ENCODE measurements around the gene IRF7. TPM values are rescaled to one million over a fixed set of nuclear protein-coding genes. Genes with fewer than 3 reads are reported as not detected.

Gene IRF7
- total RNA-seq, 1 donor from 2014 or later, result 12.6 TPM

GRCh38 chr11:601573-602245 is 14.0 kb downstream of the IRF7 start:
- Mint-ChIP-seq H3K27me3 (no peaks in the 10 kb centered on the region), H3K4me3 (ENCODE audit: low read depth) (no peak overlapping the region), H3K36me3 (ENCODE audit: insufficient read depth) (peaks cover 15% of the 10 kb centered on the region), H3K4me1 (ENCODE audit: low read depth) (no peaks in the 10 kb centered on the region), H3K9me3 (ENCODE audit: low read depth) (no peaks in the 10 kb centered on the region), H3K27ac (peak overlapping the region; percentile 67)
- DNase-seq (ENCODE audit: low spot score, unreplicated experiment), result no peak
- TF ChIP-seq CTCF (IDR thresholded peaks at IDR 0.05; ENCODE audit: unreplicated experiment), result no peak

DNA sequence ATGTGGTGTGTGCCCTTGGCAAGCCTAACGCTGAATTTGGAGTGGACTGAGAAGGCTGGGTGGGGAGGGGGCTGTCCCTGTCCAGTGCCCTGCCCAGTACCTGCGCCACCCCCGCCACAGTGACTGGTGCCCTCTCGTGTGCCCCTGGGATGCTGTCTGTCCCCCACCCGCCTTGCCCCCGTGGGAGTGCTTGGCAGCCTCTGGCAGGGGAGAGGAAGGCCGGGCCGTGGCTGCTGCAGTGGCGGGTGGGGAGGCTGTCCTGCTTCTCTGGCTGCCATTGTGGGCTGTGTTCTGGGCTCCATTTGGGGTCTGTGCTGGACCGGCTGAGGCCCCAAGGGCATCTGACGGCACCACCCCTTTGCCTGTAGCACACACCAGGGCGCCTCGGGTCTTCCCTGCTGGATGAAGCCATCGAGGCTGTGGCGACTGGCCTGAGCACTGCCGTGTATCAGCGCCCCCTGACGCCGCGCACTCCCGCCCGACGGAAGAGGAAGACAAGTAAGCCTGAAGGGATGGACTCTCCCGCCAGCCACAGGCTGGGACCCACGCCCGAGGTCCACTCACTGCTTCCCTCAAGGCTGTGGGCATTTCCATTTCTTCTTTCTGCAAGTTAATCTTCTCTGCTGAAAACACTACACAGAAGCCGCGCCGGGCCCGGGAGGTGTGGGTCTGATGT is 17.6 kb downstream of the IRF7 start:
- no peak for TF ChIP-seq CTCF (IDR thresholded peaks at IDR 0.05; ENCODE audit: unreplicated experiment)
- no peak overlapping the region for H3K27ac Mint-ChIP-seq
- no peaks in the 10 kb centered on the region for H3K9me3 Mint-ChIP-seq (ENCODE audit: low read depth)
- no peak for DNase-seq (ENCODE audit: low spot score, unreplicated experiment)
- H3K27me3 Mint-ChIP-seq, result no peaks in the 10 kb centered on the region
- no peak overlapping the region for H3K4me3 Mint-ChIP-seq (ENCODE audit: low read depth)
- peaks cover 13% of the 10 kb centered on the region for H3K36me3 Mint-ChIP-seq (ENCODE audit: insufficient read depth)
- no peaks in the 10 kb centered on the region for H3K4me1 Mint-ChIP-seq (ENCODE audit: low read depth)

DNA sequence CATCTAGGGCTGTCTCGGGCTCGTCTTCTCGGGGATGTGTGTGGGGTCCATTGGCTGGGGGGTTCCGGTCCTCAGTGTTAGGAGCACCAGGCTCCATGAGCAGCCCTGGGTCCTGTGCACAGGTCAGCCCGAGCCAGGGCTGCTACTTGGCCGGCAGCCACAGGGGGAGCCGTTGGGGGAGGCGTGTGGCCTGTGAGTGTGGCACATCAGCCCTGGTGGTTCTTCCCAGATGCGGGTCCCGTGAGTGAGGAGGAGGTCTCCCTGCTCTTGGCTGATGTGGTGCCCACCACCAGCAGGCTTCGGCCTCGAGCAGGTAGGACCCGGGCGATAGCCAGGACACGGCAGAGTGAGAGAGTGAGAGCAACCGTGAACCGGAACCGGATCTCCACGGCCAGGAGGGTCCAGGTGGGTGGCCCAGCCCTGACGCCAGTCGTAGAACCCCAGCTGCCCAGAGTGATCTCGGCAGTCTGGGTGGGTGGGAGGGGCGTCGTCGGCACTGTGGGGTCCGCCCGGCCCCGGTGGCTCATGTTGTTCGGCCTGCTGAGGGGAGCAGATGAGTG is 18.5 kb downstream of the IRF7 start:
- no peaks in the 10 kb centered on the region for H3K9me3 Mint-ChIP-seq (ENCODE audit: low read depth)
- H3K4me1 Mint-ChIP-seq (ENCODE audit: low read depth), result no peaks in the 10 kb centered on the region
- TF ChIP-seq CTCF (IDR thresholded peaks at IDR 0.05; ENCODE audit: unreplicated experiment), result peak; percentile 32
- no peak overlapping the region for H3K4me3 Mint-ChIP-seq (ENCODE audit: low read depth)
- DNase-seq (ENCODE audit: low spot score, unreplicated experiment), result no peak
- H3K27ac Mint-ChIP-seq, result peak overlapping the region; percentile 67
- H3K27me3 Mint-ChIP-seq, result no peaks in the 10 kb centered on the region
- H3K36me3 Mint-ChIP-seq (ENCODE audit: insufficient read depth), result peaks cover 16% of the 10 kb centered on the region

- Mint-ChIP-seq H3K9me3 (ENCODE audit: low read depth) (no peaks in the 10 kb centered on the region), H3K4me1 (ENCODE audit: low read depth) (no peaks in the 10 kb centered on the region), H3K27ac (no peak overlapping the region), H3K36me3 (ENCODE audit: insufficient read depth) (peaks cover 17% of the 10 kb centered on the region), H3K4me3 (ENCODE audit: low read depth) (no peak overlapping the region), H3K27me3 (no peaks in the 10 kb centered on the region)
- DNase-seq (ENCODE audit: low spot score, unreplicated experiment), result no peak
- no peak for TF ChIP-seq CTCF (IDR thresholded peaks at IDR 0.05; ENCODE audit: unreplicated experiment)
These were observed 19.4 kb downstream of the IRF7 start for GRCh38 chr11:596374-596773.

DNA sequence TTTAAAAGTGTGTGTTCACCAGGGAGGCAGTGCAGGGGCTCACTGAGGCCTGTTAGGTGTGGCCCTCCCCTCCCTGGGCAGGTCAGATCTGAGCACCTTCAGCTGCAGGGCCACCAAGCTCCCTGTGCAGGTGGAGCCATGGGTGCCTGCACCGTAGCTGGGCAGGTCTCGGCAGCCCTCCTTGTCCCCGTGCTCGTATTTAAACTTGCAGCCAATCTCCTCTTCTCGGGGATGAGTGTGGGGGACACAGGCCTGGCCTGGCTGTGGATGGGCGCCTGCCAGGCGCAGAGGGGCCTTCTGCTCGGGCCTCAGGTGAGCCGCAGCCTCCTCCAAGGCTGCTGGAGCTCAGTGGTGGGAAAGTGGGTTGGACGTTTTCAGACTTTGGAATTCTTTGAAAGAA is 20.4 kb downstream of the IRF7 start:
- Mint-ChIP-seq H3K4me1 (ENCODE audit: low read depth) (no peaks in the 10 kb centered on the region), H3K27ac (no peak overlapping the region), H3K36me3 (ENCODE audit: insufficient read depth) (peaks cover 19% of the 10 kb centered on the region), H3K9me3 (ENCODE audit: low read depth) (no peaks in the 10 kb centered on the region), H3K4me3 (ENCODE audit: low read depth) (no peak overlapping the region), H3K27me3 (no peaks in the 10 kb centered on the region)
- TF ChIP-seq CTCF (IDR thresholded peaks at IDR 0.05; ENCODE audit: unreplicated experiment), result no peak
- DNase-seq (ENCODE audit: low spot score, unreplicated experiment), result no peak

Data from progenitor cell of endocrine pancreas (in vitro differentiated cells).